MCF 10A (cell line): ENCODE results near the gene MYL5. TPM values are rescaled to one million over a fixed set of nuclear protein-coding genes. Genes with fewer than 3 reads are reported as not detected.

Experiments
- BruUV-seq: library from RNA; stranded (reverse); fragments of 400-500 nt; replicated peaks from 2 replicates; lab custom pipeline; 2021; lab: Mats Ljungman, UMichigan
- CTCF ChIA-PET: fragments of 300-600 bp; sonication (Branson Sonifier 250); formaldehyde crosslinking; extraction: SDS; loops from one replicate; lab custom pipeline; 2021; ENCODE audit warnings: antibody characterized with exemption, inconsistent platforms; lab: Yijun Ruan, JAX
- POLR2A ChIA-PET: fragments of 300-600, 350-650 bp; sonication (Branson Sonifier 250); formaldehyde crosslinking; extraction: SDS; loops from one replicate; lab custom pipeline; 2020; ENCODE audit warnings: antibody characterized with exemption, inconsistent platforms; lab: Yijun Ruan, JAX
- DNase-seq: peaks from one replicate; pipeline ENCODE4 v3.0.0-alpha.2; 2018; ENCODE audit not compliant: unreplicated experiment
- H3K27ac Mint-ChIP-seq: one replicate; pipeline ENCODE4 v1.8.0; 2022; ENCODE audit warnings: mild to moderate bottlenecking, low read depth, mixed read lengths; ENCODE audit not compliant: unreplicated experiment
- H3K27me3 Mint-ChIP-seq: one replicate; pipeline ENCODE4 v1.8.0; 2022; ENCODE audit warnings: mixed read lengths; ENCODE audit not compliant: insufficient read depth, unreplicated experiment
- H3K36me3 Mint-ChIP-seq: one replicate; pipeline ENCODE4 v1.8.0; 2022; ENCODE audit warnings: mild to moderate bottlenecking, moderate library complexity, mixed read lengths; ENCODE audit not compliant: insufficient read depth, unreplicated experiment
- H3K4me1 Mint-ChIP-seq: one replicate; pipeline ENCODE4 v1.8.0; 2022; ENCODE audit warnings: mixed read lengths; ENCODE audit not compliant: insufficient read depth, unreplicated experiment
- H3K4me3 Mint-ChIP-seq: one replicate; pipeline ENCODE4 v1.8.0; 2022; ENCODE audit warnings: mild to moderate bottlenecking, moderate library complexity, mixed read lengths; ENCODE audit not compliant: unreplicated experiment
- H3K9me3 Mint-ChIP-seq: one replicate; pipeline ENCODE4 v1.8.0; 2022; ENCODE audit warnings: mixed read lengths; ENCODE audit not compliant: unreplicated experiment
- intact Hi-C: fragments of 100-400 bp; cut with micrococcal nuclease; formaldehyde crosslinking; loops from 2 replicates; pipeline ENCODE4 v1.14.1; 2022
- total RNA-seq: library from RNA; stranded (reverse); gene quantifications from 2 replicates; pipeline ENCODE4 v1.2.3, GENCODE V29; 2022
- TF ChIP-seq, protein P1 (sequence below): fragments of 200-600 bp; IDR thresholded peaks from one replicate; pipeline ENCODE4 v1.8.0; 2022; ENCODE audit warnings: antibody characterized with exemption, mild to moderate bottlenecking; ENCODE audit not compliant: unreplicated experiment

Gene MYL5
- total RNA-seq, 1 experiment from 2014 or later: 32.9 TPM

DNA sequence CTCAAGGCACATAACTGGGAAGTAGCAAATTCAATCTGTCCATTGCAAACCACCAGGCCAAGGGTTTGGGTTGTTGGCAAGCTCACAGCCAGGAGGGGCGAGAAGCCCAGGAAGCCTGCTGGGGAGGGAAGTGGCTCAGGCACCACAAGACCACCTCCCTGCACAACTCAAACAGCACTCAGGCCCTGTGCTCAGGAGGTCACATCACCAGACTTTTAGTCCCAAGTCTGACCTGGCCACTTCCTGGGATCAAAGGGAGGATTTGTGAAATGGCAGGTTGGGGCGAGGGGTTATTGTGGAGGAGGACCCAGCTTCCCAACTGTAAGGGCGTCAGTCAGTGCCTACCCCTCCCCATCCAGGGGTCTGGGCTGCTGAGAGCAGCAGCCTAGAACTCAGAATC, 2.6 kb upstream of the MYL5 start:
- peaks cover 40% of the 10 kb centered on the region for H3K36me3 Mint-ChIP-seq

GRCh38 chr4:673349-674091, 822 bp upstream of the MYL5 start:
- no peaks in the 10 kb centered on the region for H3K27me3 Mint-ChIP-seq
- intact Hi-C loops: loop anchor here (1.0 to 10.0 kb wide), 2 partner anchors 71 to 199 kb away; no protein-coding TSS in a partner anchor
- H3K27ac Mint-ChIP-seq: peak overlapping the region; percentile 82
- no peak for DNase-seq
- no peaks in the 10 kb centered on the region for H3K9me3 Mint-ChIP-seq
- BruUV-seq: no TSS peak
- H3K4me1 Mint-ChIP-seq: peaks cover 14% of the 10 kb centered on the region
- ChIA-PET CTCF (interaction anchor here (0.6 to 2.9 kb wide), 6 partner anchors 9 to 79 kb away, joined by 3 to 14 read pairs (median 4); no protein-coding TSS in a partner anchor), POLR2A (interaction anchor here (0.6 to 2.8 kb wide), 11 partner anchors 9 to 201 kb away, joined by 3 to 23 read pairs (median 7); no protein-coding TSS in a partner anchor)
- TF ChIP-seq, protein P1, sequence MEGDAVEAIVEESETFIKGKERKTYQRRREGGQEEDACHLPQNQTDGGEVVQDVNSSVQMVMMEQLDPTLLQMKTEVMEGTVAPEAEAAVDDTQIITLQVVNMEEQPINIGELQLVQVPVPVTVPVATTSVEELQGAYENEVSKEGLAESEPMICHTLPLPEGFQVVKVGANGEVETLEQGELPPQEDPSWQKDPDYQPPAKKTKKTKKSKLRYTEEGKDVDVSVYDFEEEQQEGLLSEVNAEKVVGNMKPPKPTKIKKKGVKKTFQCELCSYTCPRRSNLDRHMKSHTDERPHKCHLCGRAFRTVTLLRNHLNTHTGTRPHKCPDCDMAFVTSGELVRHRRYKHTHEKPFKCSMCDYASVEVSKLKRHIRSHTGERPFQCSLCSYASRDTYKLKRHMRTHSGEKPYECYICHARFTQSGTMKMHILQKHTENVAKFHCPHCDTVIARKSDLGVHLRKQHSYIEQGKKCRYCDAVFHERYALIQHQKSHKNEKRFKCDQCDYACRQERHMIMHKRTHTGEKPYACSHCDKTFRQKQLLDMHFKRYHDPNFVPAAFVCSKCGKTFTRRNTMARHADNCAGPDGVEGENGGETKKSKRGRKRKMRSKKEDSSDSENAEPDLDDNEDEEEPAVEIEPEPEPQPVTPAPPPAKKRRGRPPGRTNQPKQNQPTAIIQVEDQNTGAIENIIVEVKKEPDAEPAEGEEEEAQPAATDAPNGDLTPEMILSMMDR: no peak
- peaks cover 46% of the 10 kb centered on the region for H3K36me3 Mint-ChIP-seq
- H3K4me3 Mint-ChIP-seq: peak overlapping the region; percentile 83

More for the DNA sequence above, 2.6 kb upstream of the MYL5 start:
- H3K27me3 Mint-ChIP-seq: no peaks in the 10 kb centered on the region
- peaks cover 6% of the 10 kb centered on the region for H3K4me1 Mint-ChIP-seq
- intact Hi-C loops: loop anchor here (10.0 kb wide), 1 partner anchor 197 kb away; no protein-coding TSS in a partner anchor
- CTCF ChIA-PET: interaction anchor here (0.6 kb wide), 1 partner anchor 160 kb away, joined by 3 read pairs; no protein-coding TSS in a partner anchor
- no peak for DNase-seq
- H3K27ac Mint-ChIP-seq: no peak overlapping the region
- POLR2A ChIA-PET: interaction anchor here (0.6 to 0.9 kb wide), 4 partner anchors 16 to 316 kb away, joined by 3 to 4 read pairs (median 3); no protein-coding TSS in a partner anchor
- BruUV-seq: no TSS peak
- no peak overlapping the region for H3K4me3 Mint-ChIP-seq
- H3K9me3 Mint-ChIP-seq: no peaks in the 10 kb centered on the region
- TF ChIP-seq, protein P1: no peak

DNA sequence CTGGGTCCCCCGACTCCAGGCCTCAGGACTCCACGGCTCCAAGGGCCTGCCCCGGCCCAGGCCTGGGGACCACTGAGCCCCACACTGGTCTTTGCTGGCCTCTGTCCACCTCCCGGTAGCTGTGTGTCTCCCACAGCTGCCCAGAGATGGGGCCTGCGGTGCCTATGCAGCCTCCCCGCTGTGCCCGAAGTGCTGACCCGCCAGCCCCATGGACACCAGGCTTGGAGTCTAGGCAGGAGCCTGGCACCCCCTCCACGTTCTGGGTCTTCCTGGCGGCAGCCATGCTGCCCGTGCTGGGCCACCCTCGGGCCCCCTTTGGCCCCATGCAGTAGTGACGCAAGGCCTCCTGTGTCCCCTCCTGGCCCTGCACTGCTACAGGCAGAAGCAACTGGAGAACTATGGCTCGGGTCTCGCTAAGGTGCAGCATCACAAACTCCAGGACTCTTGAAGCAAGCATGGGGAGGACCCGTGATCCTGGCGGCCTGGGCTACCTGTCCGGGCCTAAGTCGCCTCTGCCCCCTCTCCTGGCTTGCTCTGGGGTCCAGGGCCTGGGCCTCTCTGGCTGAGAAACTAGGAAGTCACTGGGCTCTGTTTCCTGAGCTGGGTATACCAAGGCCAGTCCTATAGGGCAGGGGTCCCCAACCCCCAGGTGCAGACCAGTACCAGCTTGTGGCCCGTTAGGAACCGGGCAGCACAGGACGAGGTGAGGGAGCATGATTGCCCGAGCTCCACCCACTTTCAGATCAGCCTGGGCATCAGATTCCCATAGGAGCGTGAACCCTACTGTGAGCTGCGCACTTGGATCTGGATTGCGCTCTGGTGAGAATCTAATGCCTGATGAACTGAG, 917 bp downstream of the MYL5 start:
- ChIA-PET POLR2A (interaction anchor here (0.9 to 2.8 kb wide), 10 partner anchors 10 to 201 kb away, joined by 3 to 19 read pairs (median 6); no protein-coding TSS in a partner anchor), CTCF (interaction anchor here (0.6 to 2.9 kb wide), 8 partner anchors 9 to 72 kb away, joined by 3 to 14 read pairs (median 3); no protein-coding TSS in a partner anchor)
- no peaks in the 10 kb centered on the region for H3K9me3 Mint-ChIP-seq
- TF ChIP-seq, protein P1: no peak
- H3K4me3 Mint-ChIP-seq: peak overlapping the region; percentile 83
- peaks cover 14% of the 10 kb centered on the region for H3K4me1 Mint-ChIP-seq
- intact Hi-C loops: loop anchor here (10.0 kb wide), 1 partner anchor 200 kb away; no protein-coding TSS in a partner anchor
- H3K36me3 Mint-ChIP-seq: peaks cover 48% of the 10 kb centered on the region
- no peak for DNase-seq
- no peaks in the 10 kb centered on the region for H3K27me3 Mint-ChIP-seq
- no TSS peak for BruUV-seq
- H3K27ac Mint-ChIP-seq: peak overlapping the region; percentile 82
